VCaP (cell line): ENCODE results near the gene LRCH1.

Experiments
- H3K27ac ChIP-seq: fragments of 450-650 bp; 2 replicates; pipeline ENCODE4 v1.5.1; 2017
- TF ChIP-seq, protein P1 (sequence below): fragments of 450-650 bp; conservative IDR thresholded peaks from 2 replicates; pipeline ENCODE4 v1.5.1; 2017; ENCODE audit warnings: mild to moderate bottlenecking, moderate library complexity

LRCH1 gene

DNA sequence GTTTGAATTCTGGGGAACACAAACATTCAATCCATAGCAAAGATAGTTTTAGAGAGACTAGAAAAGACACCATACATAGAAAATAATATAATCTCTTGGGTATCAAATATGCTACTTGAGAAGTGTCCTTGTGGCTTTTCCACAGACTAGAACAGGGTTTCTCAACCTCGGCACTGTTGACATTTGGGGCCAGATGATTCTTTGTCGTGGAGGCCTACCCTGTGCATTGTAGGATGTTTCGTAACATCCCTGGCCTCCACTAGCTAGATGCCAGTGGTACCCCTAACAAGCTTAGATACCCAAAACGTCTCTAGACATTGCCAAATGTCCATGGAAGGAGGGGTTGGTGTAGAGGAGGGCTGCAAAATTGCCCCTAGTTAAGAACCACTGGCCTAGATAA lies 246.2 kb downstream of the LRCH1 start:
- TF ChIP-seq, protein P1, sequence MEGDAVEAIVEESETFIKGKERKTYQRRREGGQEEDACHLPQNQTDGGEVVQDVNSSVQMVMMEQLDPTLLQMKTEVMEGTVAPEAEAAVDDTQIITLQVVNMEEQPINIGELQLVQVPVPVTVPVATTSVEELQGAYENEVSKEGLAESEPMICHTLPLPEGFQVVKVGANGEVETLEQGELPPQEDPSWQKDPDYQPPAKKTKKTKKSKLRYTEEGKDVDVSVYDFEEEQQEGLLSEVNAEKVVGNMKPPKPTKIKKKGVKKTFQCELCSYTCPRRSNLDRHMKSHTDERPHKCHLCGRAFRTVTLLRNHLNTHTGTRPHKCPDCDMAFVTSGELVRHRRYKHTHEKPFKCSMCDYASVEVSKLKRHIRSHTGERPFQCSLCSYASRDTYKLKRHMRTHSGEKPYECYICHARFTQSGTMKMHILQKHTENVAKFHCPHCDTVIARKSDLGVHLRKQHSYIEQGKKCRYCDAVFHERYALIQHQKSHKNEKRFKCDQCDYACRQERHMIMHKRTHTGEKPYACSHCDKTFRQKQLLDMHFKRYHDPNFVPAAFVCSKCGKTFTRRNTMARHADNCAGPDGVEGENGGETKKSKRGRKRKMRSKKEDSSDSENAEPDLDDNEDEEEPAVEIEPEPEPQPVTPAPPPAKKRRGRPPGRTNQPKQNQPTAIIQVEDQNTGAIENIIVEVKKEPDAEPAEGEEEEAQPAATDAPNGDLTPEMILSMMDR: no peak
- no peak overlapping the region for H3K27ac ChIP-seq

DNA sequence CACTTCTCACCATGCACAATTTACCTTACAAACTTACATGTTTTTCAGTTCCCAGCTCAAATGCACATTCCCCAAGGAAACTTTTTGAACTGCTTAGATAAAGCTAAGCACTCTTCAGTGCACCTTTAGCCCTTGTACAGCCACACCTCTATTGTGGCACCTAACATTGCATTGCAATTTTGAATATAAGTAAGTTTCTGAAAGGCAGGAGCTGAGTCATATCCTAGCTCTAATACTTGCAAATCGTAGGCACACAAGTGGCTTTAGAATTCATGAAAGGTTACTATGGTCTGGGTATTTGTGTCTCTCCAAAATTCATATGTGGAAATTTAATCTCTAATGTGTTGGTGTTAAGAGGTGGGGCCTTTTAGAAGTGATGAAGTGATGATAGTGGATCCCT lies 248.9 kb downstream of the LRCH1 start:
- no peak overlapping the region for H3K27ac ChIP-seq
- TF ChIP-seq, protein P1: no peak
